Measurements from ENCODE around the gene FAM114A1. TPM values are rescaled to one million over a fixed set of nuclear protein-coding genes. Genes with fewer than 3 reads are reported as not detected.

The FAM114A1 gene
- total RNA-seq, 1 donor from 2014 or later, result 41.6 TPM

- intact Hi-C loops (cut with DNase I), result no loop called here
- no peaks in the 10 kb centered on the region for H3K36me3 ChIP-seq
- ATAC-seq (peak in 1 of 2 donors; percentile 51), DNase-seq (no peak)
- no peak overlapping the region for H3K4me3 ChIP-seq
- no peaks in the 10 kb centered on the region for H3K4me1 ChIP-seq
- H3K27ac ChIP-seq, result no peak overlapping the region
- peaks cover 20% of the 10 kb centered on the region for H3K9me3 ChIP-seq
- no peak for TF ChIP-seq CTCF (IDR thresholded peaks at IDR 0.05)
- no peaks in the 10 kb centered on the region for H3K27me3 ChIP-seq (ENCODE audit: low read depth)
These were observed 34.7 kb upstream of the FAM114A1 start for GRCh38 chr4:38832624-38833528.

DNA sequence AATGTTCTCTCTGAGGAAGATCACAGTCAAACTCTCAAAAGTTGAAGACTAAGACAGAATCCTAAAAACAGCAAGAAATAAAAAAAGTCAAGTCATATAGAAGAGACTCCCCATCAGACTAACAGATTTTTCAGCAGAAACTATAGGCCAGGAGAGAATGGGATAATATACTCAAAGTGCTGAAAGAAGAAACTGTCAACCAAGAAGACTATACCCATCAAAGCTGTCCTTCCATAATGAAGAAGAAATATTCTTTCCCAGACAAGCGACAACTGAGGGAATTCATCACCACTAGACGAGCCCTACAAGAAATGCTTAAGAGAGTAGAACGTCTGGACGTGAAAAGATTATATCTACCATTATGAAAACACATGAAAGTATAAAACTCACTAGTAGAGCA is 33.0 kb upstream of the FAM114A1 start:
- no peaks in the 10 kb centered on the region for H3K4me1 ChIP-seq
- H3K27ac ChIP-seq, result no peak overlapping the region
- ATAC-seq (no peak), DNase-seq (no peak)
- no peak for TF ChIP-seq CTCF (IDR thresholded peaks at IDR 0.05)
- H3K4me3 ChIP-seq, result no peak overlapping the region
- intact Hi-C loops (cut with DNase I), result no loop called here
- no peaks in the 10 kb centered on the region for H3K36me3 ChIP-seq
- peaks cover 20% of the 10 kb centered on the region for H3K9me3 ChIP-seq
- no peaks in the 10 kb centered on the region for H3K27me3 ChIP-seq (ENCODE audit: low read depth)

- intact Hi-C loops (cut with DNase I), result no loop called here
- H3K4me1 ChIP-seq, result no peaks in the 10 kb centered on the region
- H3K9me3 ChIP-seq, result peaks cover 20% of the 10 kb centered on the region
- H3K36me3 ChIP-seq, result no peaks in the 10 kb centered on the region
- TF ChIP-seq CTCF (IDR thresholded peaks at IDR 0.05), result no peak
- H3K4me3 ChIP-seq, result no peak overlapping the region
- ATAC-seq (no peak), DNase-seq (no peak)
- no peaks in the 10 kb centered on the region for H3K27me3 ChIP-seq (ENCODE audit: low read depth)
- no peak overlapping the region for H3K27ac ChIP-seq
These were observed 30.3 kb upstream of the FAM114A1 start for GRCh38 chr4:38837334-38837733.

DNA sequence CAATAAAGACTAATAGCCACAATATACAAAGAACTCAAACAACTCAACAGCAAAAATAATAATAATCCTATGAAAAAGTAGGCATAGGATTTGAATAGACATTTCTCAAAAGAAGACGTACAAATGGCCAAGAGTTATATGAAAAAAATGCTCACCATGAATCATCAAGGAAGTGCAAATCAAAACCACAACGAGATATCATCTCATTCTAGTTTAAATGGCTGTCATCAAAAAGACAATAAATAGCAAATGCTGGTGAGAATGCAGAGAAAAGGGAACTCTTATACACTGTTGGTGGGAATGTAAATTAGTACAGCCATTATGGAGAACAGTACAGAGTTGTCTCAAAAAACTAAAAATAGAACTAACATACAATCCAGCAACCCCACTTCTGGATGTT is 29.8 kb upstream of the FAM114A1 start:
- Histone ChIP-seq H3K27me3 (ENCODE audit: low read depth) (no peaks in the 10 kb centered on the region), H3K9me3 (peaks cover 20% of the 10 kb centered on the region), H3K36me3 (no peaks in the 10 kb centered on the region), H3K4me3 (no peak overlapping the region), H3K27ac (no peak overlapping the region), H3K4me1 (no peaks in the 10 kb centered on the region)
- DNase-seq (no peak), ATAC-seq (no peak)
- intact Hi-C loops (cut with DNase I), result no loop called here
- no peak for TF ChIP-seq CTCF (IDR thresholded peaks at IDR 0.05)

DNA sequence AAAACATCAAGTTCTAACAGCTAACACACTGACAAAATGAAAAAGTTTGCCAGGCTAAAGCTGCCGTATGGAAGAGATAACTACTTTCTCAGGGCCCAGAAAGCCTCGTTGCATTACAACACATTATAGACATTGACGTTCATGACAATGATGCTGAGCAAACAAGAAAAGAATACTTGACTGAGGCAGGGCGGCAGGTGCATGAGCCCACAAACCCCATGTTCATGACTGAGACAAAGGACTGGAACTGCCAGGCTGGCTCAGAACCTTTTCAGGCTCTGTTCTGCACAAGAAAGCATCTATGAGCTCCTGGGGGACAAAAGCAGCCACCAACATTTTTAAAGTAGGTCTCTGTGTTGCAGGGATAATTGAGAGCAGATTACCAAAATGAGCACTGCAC is 24.6 kb upstream of the FAM114A1 start:
- no peak for DNase-seq
- H3K4me1 ChIP-seq, result no peaks in the 10 kb centered on the region
- intact Hi-C loops (cut with DNase I), result no loop called here
- no peak for ATAC-seq
- TF ChIP-seq CTCF (IDR thresholded peaks at IDR 0.05), result no peak
- no peaks in the 10 kb centered on the region for H3K36me3 ChIP-seq
- no peak overlapping the region for H3K27ac ChIP-seq
- H3K27me3 ChIP-seq (ENCODE audit: low read depth), result no peaks in the 10 kb centered on the region
- H3K9me3 ChIP-seq, result no peaks in the 10 kb centered on the region
- no peak overlapping the region for H3K4me3 ChIP-seq

Data from lower lobe of right lung (tissue), 2 donors.